ENCODE measurements around the gene DCP2.

Gene DCP2

GRCh38 chr5:113061846-113062780, 85.5 kb downstream of the DCP2 start:
- no peak for DNase-seq (ENCODE audit: low read depth, low spot score)
- H3K4me3 ChIP-seq (ENCODE audit: low read depth, low read length), result no peak overlapping the region
- TF ChIP-seq CTCF (IDR thresholded peaks at IDR 0.05; ENCODE audit: insufficient read depth, low read length, missing control alignments), result no peak
- ChIA-PET CTCF (interaction anchor here (0.8 kb wide), 1 partner anchor 10 kb away, joined by 3 read pairs; no protein-coding TSS in a partner anchor), POLR2A (interaction anchor here (0.9 kb wide), 1 partner anchor 14 kb away, joined by 3 read pairs; no protein-coding TSS in a partner anchor)

GRCh38 chr5:113062869-113063508, 86.4 kb downstream of the DCP2 start:
- CTCF ChIA-PET, result no interaction called here
- no peak for DNase-seq (ENCODE audit: low read depth, low spot score)
- POLR2A ChIA-PET, result no interaction called here

GRCh38 chr5:113063927-113064326, 87.3 kb downstream of the DCP2 start:
- ChIA-PET CTCF (no interaction called here), POLR2A (no interaction called here)
- no peak for TF ChIP-seq CTCF (IDR thresholded peaks at IDR 0.05; ENCODE audit: insufficient read depth, low read length, missing control alignments)
- H3K4me3 ChIP-seq (ENCODE audit: low read depth, low read length), result no peak overlapping the region
- no peak for DNase-seq (ENCODE audit: low read depth, low spot score)

More at GRCh38 chr5:113062869-113063508, 86.4 kb downstream of the DCP2 start:
- H3K4me3 ChIP-seq (ENCODE audit: low read depth, low read length), result no peak overlapping the region
- TF ChIP-seq CTCF (IDR thresholded peaks at IDR 0.05; ENCODE audit: insufficient read depth, low read length, missing control alignments), result no peak

GRCh38 chr5:113064806-113065205, 88.2 kb downstream of the DCP2 start:
- ChIA-PET CTCF (no interaction called here), POLR2A (no interaction called here)
- no peak for TF ChIP-seq CTCF (IDR thresholded peaks at IDR 0.05; ENCODE audit: insufficient read depth, low read length, missing control alignments)
- H3K4me3 ChIP-seq (ENCODE audit: low read depth, low read length), result no peak overlapping the region
- DNase-seq (ENCODE audit: low read depth, low spot score), result no peak

GRCh38 chr5:113065626-113066025, 89.0 kb downstream of the DCP2 start:
- no peak for TF ChIP-seq CTCF (IDR thresholded peaks at IDR 0.05; ENCODE audit: insufficient read depth, low read length, missing control alignments)
- CTCF ChIA-PET, result interaction anchor here (0.7 kb wide), 1 partner anchor 37 kb away, joined by 3 read pairs; no protein-coding TSS in a partner anchor
- DNase-seq (ENCODE audit: low read depth, low spot score), result no peak
- POLR2A ChIA-PET, result no interaction called here
- no peak overlapping the region for H3K4me3 ChIP-seq (ENCODE audit: low read depth, low read length)

All from AG04449 (cell line).